ENCODE data around the gene ZNF500. TPM values are rescaled to one million over a fixed set of nuclear protein-coding genes. Genes with fewer than 3 reads are reported as not detected.

Gene ZNF500
- total and polyA plus RNA-seq, 7 donors: 4.2 to 14.4 (median 11.4) TPM

DNA sequence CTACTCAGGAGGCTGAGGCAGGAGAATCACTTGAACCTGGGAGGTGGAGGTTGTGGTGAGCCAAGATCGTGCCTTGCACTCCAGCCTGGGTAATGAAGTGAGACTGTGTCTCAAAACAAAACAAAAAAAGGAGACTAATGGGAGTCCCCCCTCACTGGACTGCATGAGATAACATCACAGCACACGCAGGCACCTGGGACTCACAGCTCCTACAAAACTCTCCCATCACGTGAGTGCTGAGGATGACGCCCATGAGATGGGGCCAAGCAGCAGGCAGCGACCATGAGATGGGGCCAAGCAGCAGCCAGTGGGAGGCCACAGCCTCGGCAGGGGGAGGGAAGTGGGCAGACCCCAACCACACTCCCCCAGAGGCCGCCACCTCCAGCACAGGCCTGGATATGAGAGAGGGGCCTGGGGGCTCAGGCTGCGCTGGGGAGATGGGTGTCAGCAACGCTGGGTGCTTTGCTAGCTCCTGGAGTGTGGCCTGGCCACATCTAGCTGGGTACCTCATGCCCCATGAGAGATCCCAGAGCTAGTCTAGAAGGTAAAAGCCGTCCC is 17.2 kb downstream of the ZNF500 start:
- no peak for DNase-seq
- Histone ChIP-seq H3K4me1 (peaks cover 0 to 15% (median 11%) of the 10 kb centered on the region in 4 donors), H3K9me3 (no peaks in the 10 kb centered on the region), H3K36me3 (peaks cover 29 to 52% (median 43%) of the 10 kb centered on the region in 4 donors), H3K27me3 (no peaks in the 10 kb centered on the region), H3K4me3 (no peak overlapping the region), H3K27ac (no peak overlapping the region)
- intact Hi-C loops (cut with DNase I): no loop called here
- no peak for TF ChIP-seq POLR2AphosphoS5 (IDR thresholded peaks at IDR 0.05)
- TF ChIP-seq, protein P1, sequence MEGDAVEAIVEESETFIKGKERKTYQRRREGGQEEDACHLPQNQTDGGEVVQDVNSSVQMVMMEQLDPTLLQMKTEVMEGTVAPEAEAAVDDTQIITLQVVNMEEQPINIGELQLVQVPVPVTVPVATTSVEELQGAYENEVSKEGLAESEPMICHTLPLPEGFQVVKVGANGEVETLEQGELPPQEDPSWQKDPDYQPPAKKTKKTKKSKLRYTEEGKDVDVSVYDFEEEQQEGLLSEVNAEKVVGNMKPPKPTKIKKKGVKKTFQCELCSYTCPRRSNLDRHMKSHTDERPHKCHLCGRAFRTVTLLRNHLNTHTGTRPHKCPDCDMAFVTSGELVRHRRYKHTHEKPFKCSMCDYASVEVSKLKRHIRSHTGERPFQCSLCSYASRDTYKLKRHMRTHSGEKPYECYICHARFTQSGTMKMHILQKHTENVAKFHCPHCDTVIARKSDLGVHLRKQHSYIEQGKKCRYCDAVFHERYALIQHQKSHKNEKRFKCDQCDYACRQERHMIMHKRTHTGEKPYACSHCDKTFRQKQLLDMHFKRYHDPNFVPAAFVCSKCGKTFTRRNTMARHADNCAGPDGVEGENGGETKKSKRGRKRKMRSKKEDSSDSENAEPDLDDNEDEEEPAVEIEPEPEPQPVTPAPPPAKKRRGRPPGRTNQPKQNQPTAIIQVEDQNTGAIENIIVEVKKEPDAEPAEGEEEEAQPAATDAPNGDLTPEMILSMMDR (IDR thresholded peaks at IDR 0.05): no peak
- no peak for TF ChIP-seq POLR2A (IDR thresholded peaks at IDR 0.05)
- no peak for TF ChIP-seq EP300 (IDR thresholded peaks at IDR 0.05)
- WGBS, 2 donors: 86 to 92% methylated on average over 10 of the region's 10 CpGs

DNA sequence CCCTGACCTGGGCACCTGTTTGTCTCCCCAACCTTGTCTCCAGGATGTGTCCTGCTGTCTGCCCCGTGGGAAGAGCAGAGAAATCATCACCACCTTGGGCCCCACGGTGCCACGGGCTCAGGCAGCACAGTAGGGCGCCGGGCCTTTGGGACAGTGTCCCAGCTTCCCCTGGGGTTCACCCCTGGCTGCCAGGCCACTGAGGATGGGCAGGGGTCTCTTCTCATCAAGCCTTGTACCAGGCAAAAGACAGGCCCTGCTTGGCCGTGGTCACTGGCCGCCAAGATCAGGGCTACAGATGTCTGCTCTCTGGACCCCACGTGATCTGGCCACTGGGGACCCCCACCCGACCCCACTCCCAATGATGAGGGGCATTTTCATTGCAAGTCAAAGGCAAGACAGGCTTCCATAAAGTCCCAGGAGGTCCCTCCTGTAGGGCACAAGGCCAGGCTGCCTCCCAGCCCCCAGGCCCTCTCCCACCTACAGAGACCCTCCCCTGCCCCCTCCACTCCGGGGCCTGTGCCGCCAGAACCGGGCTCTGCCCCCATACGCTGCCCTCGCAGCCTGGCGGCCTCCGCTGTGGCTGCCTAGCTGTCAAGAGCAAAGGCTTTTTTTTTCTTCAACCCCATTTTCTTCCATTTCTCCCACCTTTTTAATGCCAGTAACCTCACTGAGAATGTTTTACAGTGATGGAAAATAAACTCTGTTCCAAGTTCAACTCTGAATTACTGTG is 18.1 kb downstream of the ZNF500 start:
- H3K36me3 ChIP-seq: peaks cover 25 to 44% (median 36%) of the 10 kb centered on the region in 4 donors

DNA sequence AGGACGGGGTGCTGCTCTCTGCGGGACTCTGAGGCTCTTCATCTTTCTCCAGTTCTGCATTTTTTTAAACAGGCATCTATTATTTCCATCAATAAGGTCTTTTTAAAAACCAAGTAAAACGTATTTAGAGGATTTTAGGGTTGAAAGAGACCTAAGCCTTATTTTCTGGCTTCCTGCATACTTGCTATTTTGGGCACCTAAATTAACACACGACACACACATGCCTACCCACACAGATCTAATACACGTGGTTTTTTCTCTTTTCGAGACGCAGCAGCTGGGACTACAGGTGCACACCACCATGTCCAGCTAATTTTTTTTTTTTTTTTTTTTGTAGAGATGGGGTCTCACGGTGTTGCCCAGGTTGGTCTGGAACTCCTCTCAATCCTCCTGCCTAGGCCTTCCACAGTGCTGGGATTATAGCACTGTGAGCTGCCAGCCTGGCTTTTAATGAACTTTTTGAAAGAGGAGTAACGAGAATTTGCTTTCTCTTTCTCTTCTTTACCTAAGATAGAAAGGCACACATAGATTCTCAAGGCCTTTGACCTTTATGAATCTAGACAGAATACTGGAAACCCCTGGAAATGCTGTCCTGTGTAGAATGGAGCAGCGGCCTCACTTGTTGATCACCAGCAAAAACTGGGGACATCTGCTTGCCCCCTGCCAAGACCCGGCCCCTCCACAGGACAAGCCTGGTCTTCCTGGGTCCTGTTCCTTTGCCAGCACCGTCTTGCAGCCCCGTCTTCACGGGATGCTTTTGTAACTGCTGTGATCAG is 18.9 kb downstream of the ZNF500 start:
- no peak for DNase-seq
- intact Hi-C loops (cut with DNase I): no loop called here
- H3K9me3 ChIP-seq: no peaks in the 10 kb centered on the region
- H3K27ac ChIP-seq: peak overlapping the region in 1 of 4 donors; percentile 26
- H3K4me3 ChIP-seq: no peak overlapping the region
- peaks cover 18 to 36% (median 28%) of the 10 kb centered on the region in 4 donors for H3K36me3 ChIP-seq
- peaks cover 0 to 20% (median 14%) of the 10 kb centered on the region in 4 donors for H3K4me1 ChIP-seq
- H3K27me3 ChIP-seq: no peaks in the 10 kb centered on the region
- TF ChIP-seq EP300 (IDR thresholded peaks at IDR 0.05) (no peak), POLR2AphosphoS5 (IDR thresholded peaks at IDR 0.05) (no peak), POLR2A (IDR thresholded peaks at IDR 0.05) (no peak)
- TF ChIP-seq, protein P1 (IDR thresholded peaks at IDR 0.05): no peak
- 71 to 82% methylated on average over 14 of the region's 14 CpGs for WGBS, 2 donors

More for the DNA sequence above, 18.1 kb downstream of the ZNF500 start:
- Histone ChIP-seq H3K9me3 (no peaks in the 10 kb centered on the region), H3K27ac (no peak overlapping the region), H3K4me1 (peaks cover 0 to 15% (median 11%) of the 10 kb centered on the region in 4 donors), H3K27me3 (no peaks in the 10 kb centered on the region), H3K4me3 (no peak overlapping the region)
- WGBS, 2 donors: 91 to 93% methylated on average over 16 of the region's 16 CpGs
- TF ChIP-seq POLR2AphosphoS5 (IDR thresholded peaks at IDR 0.05): no peak
- TF ChIP-seq, protein P1 (IDR thresholded peaks at IDR 0.05): no peak
- intact Hi-C loops (cut with DNase I): no loop called here
- DNase-seq: no peak

DNA sequence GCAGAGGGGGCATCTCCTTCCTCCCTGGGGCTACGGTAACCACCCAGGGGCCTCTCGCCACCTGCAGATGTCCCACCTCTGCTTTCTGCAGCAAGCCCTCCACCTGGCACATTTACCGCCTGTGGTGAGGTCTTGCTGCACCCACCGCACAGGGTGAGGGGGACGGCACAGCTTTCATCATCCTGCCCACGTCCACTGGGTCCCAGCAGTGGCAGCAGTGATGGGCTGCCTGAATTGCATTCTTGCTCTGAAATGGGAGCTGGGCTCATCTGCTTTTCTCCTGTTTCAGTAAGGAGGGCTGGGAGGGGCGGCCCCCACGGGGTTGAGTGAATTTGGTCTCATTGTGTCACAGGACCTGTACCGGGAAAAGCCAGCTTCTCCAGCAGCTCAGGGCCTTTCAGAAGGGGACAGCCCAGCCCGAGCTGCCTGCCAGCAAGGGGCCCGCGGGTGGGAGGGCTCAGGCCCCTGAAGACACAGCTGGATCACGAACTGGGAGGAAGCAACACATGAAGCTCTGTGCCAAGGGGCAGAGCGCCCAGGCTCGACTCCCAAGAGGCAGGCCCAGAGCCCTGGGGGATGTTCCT is 19.9 kb downstream of the ZNF500 start:
- Histone ChIP-seq H3K27ac (peak overlapping the region in 2 of 4 donors; percentile 21 to 26), H3K4me1 (peaks cover 0 to 23% (median 15%) of the 10 kb centered on the region in 4 donors), H3K36me3 (peaks cover 10 to 26% (median 19%) of the 10 kb centered on the region in 4 donors), H3K9me3 (no peaks in the 10 kb centered on the region), H3K4me3 (no peak overlapping the region), H3K27me3 (no peaks in the 10 kb centered on the region)
- intact Hi-C loops (cut with DNase I): no loop called here
- no peak for TF ChIP-seq EP300 (IDR thresholded peaks at IDR 0.05)
- no peak for TF ChIP-seq POLR2A (IDR thresholded peaks at IDR 0.05)
- TF ChIP-seq, protein P1 (IDR thresholded peaks at IDR 0.05): no peak
- no peak for TF ChIP-seq POLR2AphosphoS5 (IDR thresholded peaks at IDR 0.05)
- DNase-seq: no peak
- 57 to 78% methylated on average over 15 of the region's 15 CpGs for WGBS, 2 donors

Measured in sigmoid colon (tissue), 7 donors.